ENCODE measurements around the gene LRRC40. TPM values are rescaled to one million over a fixed set of nuclear protein-coding genes. Genes with fewer than 3 reads are reported as not detected.

The LRRC40 gene
- total and polyA plus RNA-seq, 9 of the 15 experiments (the other 6 are each of a cell fraction or from before 2014, with no cell fraction given), result 16.1 to 36.2 (median 30.9) TPM

DNA sequence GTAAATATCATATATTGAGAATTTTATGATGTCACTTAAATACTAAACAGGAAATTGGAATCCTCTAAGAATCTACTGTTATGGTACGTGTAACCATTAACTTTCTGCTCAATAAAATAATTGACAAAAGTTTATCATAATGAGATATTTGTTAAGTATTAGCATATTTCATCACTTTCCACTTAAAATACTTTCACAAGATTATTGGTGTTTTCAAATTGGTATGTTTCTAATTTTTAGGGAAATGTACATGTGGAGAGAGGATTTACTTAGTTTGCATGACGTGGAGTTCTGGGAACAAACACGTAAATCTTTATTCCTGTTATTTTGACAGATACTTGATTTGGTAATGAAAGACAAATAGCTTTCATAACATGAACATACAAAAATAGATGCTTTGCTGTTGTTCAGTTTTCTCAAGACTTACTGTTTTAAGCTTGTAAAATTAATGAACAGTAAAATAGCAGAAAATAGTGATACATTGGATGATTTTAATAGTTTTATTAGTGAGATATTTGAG is 17.4 kb upstream of the LRRC40 start:
- intact Hi-C loops (cut with micrococcal nuclease), result loop anchor here (5.0 kb wide), 1 partner anchor 190 kb away; the partner anchor contains the start of gene CTH
- BruUV-seq (replicated peaks), result no TSS peak
- TF ChIP-seq RBM17 (IDR thresholded peaks at IDR 0.05; ENCODE audit: borderline replicate concordance, low read depth, low read length), result no peak
- no peak for TF ChIP-seq KLF16 (IDR thresholded peaks at IDR 0.05)
- TF ChIP-seq, protein P1, sequence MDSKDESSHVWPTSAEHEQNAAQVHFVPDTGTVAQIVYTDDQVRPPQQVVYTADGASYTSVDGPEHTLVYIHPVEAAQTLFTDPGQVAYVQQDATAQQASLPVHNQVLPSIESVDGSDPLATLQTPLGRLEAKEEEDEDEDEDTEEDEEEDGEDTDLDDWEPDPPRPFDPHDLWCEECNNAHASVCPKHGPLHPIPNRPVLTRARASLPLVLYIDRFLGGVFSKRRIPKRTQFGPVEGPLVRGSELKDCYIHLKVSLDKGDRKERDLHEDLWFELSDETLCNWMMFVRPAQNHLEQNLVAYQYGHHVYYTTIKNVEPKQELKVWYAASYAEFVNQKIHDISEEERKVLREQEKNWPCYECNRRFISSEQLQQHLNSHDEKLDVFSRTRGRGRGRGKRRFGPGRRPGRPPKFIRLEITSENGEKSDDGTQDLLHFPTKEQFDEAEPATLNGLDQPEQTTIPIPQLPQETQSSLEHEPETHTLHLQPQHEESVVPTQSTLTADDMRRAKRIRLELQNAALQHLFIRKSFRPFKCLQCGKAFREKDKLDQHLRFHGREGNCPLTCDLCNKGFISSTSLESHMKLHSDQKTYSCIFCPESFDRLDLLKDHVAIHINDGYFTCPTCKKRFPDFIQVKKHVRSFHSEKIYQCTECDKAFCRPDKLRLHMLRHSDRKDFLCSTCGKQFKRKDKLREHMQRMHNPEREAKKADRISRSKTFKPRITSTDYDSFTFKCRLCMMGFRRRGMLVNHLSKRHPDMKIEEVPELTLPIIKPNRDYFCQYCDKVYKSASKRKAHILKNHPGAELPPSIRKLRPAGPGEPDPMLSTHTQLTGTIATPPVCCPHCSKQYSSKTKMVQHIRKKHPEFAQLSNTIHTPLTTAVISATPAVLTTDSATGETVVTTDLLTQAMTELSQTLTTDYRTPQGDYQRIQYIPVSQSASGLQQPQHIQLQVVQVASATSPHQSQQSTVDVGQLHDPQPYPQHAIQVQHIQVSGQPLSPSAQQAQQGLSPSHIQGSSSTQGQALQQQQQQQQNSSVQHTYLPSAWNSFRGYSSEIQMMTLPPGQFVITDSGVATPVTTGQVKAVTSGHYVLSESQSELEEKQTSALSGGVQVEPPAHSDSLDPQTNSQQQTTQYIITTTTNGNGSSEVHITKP (IDR thresholded peaks at IDR 0.05; ENCODE audit: partially characterized antibody), result no peak
- no peak for TF ChIP-seq ZNF408 (CRISPR knock-in tag; IDR thresholded peaks at IDR 0.05; ENCODE audit: low read depth)
- TF ChIP-seq RBFOX2 (IDR thresholded peaks at IDR 0.05; ENCODE audit: low read depth, low read length), result peak; percentile 23; the same call in 1 of the 2 replicates
- no peak for TF ChIP-seq PCBP2 (IDR thresholded peaks at IDR 0.05; ENCODE audit: low read depth, low read length, poor library complexity, severe bottlenecking)
- TF ChIP-seq NR1H2 (CRISPR knock-in tag; IDR thresholded peaks at IDR 0.05), result no peak
- no peak for TF ChIP-seq CEBPB (tag; IDR thresholded peaks at IDR 0.05)
- TF ChIP-seq TEAD2 (tag; IDR thresholded peaks at IDR 0.05), result no peak
- TF ChIP-seq CEBPG (CRISPR knock-in tag; IDR thresholded peaks at IDR 0.05), result no peak
- TF ChIP-seq CEBPG (tag; conservative IDR thresholded peaks at IDR 0.05 in 1 of 2, IDR thresholded peaks at IDR 0.05 in 1 of 2), result peak in 1 of 2 experiments; percentile 37; a peak in 1 of 4 replicates
- no peak for TF ChIP-seq EGR1 (conservative IDR thresholded peaks at IDR 0.05)
- TF ChIP-seq, protein P2, sequence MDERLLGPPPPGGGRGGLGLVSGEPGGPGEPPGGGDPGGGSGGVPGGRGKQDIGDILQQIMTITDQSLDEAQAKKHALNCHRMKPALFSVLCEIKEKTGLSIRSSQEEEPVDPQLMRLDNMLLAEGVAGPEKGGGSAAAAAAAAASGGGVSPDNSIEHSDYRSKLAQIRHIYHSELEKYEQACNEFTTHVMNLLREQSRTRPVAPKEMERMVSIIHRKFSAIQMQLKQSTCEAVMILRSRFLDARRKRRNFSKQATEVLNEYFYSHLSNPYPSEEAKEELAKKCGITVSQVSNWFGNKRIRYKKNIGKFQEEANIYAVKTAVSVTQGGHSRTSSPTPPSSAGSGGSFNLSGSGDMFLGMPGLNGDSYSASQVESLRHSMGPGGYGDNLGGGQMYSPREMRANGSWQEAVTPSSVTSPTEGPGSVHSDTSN (CRISPR knock-in tag; IDR thresholded peaks at IDR 0.05; ENCODE audit: low read depth), result no peak
- TF ChIP-seq, protein P2 (tag; conservative IDR thresholded peaks at IDR 0.05; ENCODE audit: low read depth), result peak; percentile 55; the same call in 1 of the 2 replicates
- no peak for TF ChIP-seq NCOA4 (IDR thresholded peaks at IDR 0.05; ENCODE audit: partially characterized antibody)

More for the DNA sequence above, 17.4 kb upstream of the LRRC40 start:
- ATAC-seq (no peak), DNase-seq (ENCODE audit: extremely low read depth in 1 of 4, low spot score in 3 of 4) (no peak), FAIRE-seq (no peak)
- H3K4me3 ChIP-seq, result peak overlapping the region; percentile 61
- WGBS (ENCODE audit: insufficient coverage, low coverage, missing lambda C conversion rate), result 3% methylated on average over 3 of the region's 3 CpGs
- H3K9ac ChIP-seq (ENCODE audit: insufficient read depth in 1 of 2, low read depth in 2 of 2, low read length in 2 of 2), result peak overlapping the region in 1 of 2 experiments; percentile 94; a peak in 2 of 4 replicates
- POLR2A ChIA-PET, result interaction anchor here (0.9 kb wide), 1 partner anchor 13 kb away, joined by 3 read pairs; no protein-coding TSS in a partner anchor
- H3K9me3 ChIP-seq (replicated peaks; ENCODE audit: control insufficient read depth, insufficient read depth, low read depth, low read length), result no peaks in the 10 kb centered on the region
- in situ Hi-C loops (cut with MboI), result no loop called here
- peaks cover 14% of the 10 kb centered on the region; the same call in 1 of the 2 replicates for H4K20me1 ChIP-seq (replicated peaks; ENCODE audit: control insufficient read depth, insufficient read depth, low read length)
- H3K36me3 ChIP-seq (ENCODE audit: control insufficient read depth, insufficient read depth, low read length), result peaks cover 64% of the 10 kb centered on the region
- CTCF ChIA-PET (ENCODE audit: low intra/inter-chr PET ratio), result no interaction called here
- peak overlapping the region; percentile 94; the same call in 2 of the 3 replicates for H3K27ac ChIP-seq (ENCODE audit: extremely low read depth, low read depth, low read length)
- H3K79me2 ChIP-seq (ENCODE audit: control insufficient read depth, insufficient read depth, low read length), result peaks cover 100% of the 10 kb centered on the region
- H3K4me1 ChIP-seq (replicated peaks in 1 of 2; ENCODE audit: control insufficient read depth in 2 of 2, insufficient read depth in 2 of 2, low read length in 2 of 2), result peaks cover 9 to 24% of the 10 kb centered on the region in 2 experiments; a peak in 4 of 5 replicates
- no peaks in the 10 kb centered on the region for H3K27me3 ChIP-seq (ENCODE audit: control insufficient read depth in 2 of 2, insufficient read depth in 2 of 2, low read length in 2 of 2)
- H2AFZ ChIP-seq (ENCODE audit: low read depth, low read length), result no peak overlapping the region
- peak overlapping the region; percentile 91 for H3K4me2 ChIP-seq (ENCODE audit: insufficient read depth, low read length)
- no peaks in the 10 kb centered on the region for H3K9me1 ChIP-seq (ENCODE audit: control insufficient read depth, insufficient read depth, low read length)
